ENCODE data around the gene LRTM2.

LRTM2 gene

GRCh38 chr12:1797991-1798640, 22.2 kb upstream of the LRTM2 start:
- no peak for DNase-seq

GRCh38 chr12:1798641-1799020, 21.7 kb upstream of the LRTM2 start:
- DNase-seq, result no peak

- no peak for DNase-seq
Measured at GRCh38 chr12:1799051-1799881, 21.1 kb upstream of the LRTM2 start.

DNA sequence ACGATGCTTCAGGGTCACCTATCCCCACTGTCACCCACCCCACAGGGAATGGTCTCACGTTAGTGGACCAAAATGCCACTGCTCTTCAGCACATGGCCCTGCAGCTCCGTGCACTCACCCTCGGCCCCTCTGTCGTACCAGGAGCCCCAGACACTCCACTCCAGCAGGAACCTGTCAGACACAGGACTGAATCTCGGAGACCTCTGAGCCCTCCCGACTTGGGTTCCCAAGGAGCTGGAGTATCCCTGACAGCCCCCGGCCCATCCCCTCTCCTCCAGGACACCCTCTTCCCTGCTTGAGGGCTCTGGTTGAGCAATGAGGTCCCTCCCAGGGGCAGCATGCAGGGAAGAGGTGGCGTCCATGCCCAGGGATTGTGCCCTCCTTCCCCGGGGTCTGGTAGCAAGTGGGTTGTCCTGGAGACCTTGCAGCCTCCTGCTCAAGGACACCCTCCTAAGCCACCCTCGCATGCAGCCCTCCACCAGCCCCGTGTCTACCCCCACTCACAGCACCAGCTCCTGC, 20.4 kb upstream of the LRTM2 start:
- no peak for DNase-seq

DNA sequence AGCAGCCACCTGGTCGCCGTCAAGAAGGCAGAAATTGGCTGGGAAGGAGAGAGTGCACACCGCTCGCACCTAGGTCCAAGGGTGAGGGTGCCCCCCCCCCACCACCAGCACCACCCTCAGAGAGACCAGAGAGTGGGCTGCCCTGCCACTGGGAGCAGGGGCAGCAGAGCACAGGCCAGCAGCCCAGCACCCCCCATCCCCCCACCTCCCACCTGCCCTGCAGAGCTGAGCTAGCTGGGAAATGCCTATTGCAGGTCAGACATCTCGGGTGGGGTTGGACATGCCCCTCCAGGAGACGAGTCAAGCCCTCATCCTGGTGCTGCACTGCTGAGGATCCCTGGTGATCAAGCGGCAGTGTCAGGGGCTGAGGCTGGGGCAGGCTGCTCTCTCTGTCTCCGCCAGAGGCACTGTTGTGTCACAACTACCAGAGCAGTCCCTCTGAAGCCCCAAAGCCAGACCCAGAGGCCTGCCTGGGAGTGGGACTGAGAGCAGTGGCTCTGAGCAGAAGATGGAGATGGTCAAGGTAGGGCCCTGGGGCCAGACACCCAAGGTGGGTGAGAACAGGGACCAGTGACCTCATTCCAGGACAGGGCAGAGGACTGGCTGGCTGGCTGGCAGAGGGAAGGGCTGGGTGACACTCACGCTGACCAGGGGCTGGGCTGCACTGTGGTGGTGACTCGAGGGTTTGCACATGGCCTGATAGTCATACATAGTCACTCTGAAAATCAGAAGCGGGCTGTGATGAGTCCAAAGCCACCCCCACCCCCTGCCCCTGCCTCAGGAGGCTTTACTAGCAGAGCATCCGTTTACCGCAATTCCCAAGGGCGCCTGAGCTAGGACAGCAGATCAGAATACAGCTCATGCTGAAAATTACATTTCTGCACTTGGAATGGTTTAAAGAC, 19.7 kb upstream of the LRTM2 start:
- DNase-seq, result no peak

- DNase-seq, result no peak
Measured at GRCh38 chr12:1801303-1801975, 18.9 kb upstream of the LRTM2 start.

DNA sequence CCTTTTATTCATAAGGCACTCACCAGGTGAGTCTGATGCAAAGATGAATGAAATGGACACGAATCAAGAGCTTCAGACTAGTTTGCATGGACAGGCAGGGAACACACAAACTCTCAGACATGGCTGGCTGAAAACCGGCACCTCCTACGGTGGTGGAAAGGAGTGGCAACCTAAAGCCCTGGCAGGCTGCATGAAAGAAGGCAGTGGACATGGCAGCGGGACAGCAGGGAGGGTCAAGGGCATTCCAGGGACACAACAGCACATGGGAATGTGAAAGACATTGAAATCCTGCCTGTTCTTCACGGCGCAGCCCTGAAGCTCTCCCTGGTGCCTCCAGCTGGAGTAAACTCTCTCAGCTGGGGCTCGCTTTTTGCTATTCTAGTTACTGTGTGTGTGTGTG, 16.6 kb upstream of the LRTM2 start:
- DNase-seq, result no peak

GRCh38 chr12:1804545-1805332, 15.6 kb upstream of the LRTM2 start:
- peak; percentile 56 for DNase-seq

DNA sequence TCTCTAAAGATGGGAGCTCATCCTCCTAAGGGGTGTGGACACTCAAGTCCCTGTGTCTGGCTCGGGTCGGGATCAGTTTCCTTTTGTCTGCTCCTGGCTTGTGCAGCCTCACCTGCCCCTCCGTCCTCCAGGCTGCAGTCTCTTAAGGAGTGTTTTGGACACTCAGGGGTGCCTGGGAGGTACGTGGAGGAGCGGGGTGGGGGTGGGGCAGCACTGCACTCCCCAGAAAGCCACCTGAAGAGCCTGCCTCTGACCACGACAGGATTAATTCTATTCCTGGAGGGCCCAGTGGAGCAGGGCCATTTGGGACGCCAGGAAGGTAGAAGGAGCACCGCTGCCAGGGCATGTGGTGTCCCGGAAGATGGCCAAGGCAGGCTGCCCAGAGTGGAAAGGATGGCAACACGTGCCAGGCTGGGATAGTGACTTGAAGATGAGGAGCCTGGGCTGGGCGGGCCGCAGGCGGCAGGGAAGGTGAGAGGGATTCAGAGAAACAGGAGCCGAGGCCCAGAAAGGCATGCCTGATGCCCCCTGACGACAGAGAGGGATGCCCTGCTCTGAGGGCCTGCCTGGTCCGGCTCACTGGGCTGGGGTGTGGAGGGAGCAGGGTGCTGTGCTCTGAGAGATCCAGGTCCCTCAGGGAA, 14.8 kb upstream of the LRTM2 start:
- no peak for DNase-seq

GRCh38 chr12:1806301-1807086, 13.9 kb upstream of the LRTM2 start:
- DNase-seq, result no peak

DNA sequence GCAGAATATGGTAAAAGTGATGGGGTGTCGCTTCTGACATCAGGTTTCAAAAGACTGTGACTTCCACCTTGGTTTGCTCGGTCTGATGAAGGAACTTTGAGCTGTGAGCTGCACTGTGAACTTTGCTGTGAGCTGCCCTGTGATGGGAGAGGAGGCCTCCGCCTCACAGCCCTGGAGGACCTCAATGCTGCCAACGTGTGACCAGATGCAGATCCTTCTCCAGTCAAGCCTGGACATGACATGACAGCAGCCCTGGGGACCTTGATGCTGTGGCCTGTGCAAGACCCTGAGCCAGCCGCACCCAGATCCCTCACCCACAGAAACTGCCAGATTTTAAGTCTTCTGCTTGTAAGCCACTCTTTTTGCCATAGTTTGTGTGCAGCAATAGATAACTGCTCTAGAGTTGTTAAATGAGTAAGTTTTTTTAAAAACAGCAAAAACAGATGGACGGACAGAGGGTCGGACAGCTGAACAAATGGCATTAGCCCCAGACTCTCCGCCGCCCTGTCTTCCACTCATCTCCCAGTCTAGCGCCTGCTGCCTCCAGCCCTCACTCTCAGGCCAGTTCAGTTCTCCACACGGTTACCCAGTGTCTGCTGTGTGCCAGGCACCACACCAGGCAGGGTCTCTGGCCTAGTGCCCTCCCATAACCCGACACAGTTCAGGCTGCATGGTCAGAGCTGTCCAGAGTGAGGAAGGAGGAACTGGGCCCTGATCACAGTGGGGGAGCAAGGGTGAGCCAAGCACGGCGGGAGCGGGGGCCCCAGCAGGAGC, 13.1 kb upstream of the LRTM2 start:
- DNase-seq, result no peak

DNA sequence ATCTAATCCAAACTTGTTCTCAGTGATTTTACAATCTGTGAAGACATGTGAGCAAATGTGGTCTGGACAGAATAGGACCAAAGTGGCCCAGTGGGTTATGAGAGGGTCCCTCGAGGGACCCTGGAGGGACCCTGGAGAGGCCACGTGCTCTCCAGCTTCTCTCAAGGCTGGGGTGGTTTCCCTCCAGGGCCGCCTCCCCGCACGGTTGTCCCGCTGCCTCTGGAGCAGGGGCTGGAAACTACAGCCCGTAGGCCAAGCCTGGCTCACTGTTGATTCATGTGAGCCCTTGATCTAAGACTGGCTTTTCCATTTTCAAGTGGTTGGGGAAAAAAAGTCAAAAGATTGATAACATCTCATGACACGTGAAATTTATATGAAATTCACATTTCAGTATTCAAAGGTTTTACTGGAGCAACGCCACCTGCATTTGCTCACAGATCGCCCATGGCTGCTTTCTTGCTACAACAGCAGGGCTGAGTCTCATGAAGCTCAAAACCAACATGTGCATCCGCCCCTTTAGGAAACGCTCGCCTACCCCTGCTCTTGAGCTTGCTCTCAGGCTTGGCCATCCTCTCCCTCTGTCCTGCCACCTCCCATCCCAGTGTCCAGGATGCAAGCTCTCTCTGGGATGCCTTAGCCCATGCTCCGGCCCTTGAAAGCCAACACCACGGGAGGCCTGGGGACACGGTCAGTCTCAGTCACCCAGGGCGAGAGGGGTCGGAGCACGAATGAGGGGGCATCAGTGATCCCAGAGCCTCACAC, 12.1 kb upstream of the LRTM2 start:
- no peak for DNase-seq

- no peak for DNase-seq
Measured at GRCh38 chr12:1808798-1809480, 11.4 kb upstream of the LRTM2 start.

DNA sequence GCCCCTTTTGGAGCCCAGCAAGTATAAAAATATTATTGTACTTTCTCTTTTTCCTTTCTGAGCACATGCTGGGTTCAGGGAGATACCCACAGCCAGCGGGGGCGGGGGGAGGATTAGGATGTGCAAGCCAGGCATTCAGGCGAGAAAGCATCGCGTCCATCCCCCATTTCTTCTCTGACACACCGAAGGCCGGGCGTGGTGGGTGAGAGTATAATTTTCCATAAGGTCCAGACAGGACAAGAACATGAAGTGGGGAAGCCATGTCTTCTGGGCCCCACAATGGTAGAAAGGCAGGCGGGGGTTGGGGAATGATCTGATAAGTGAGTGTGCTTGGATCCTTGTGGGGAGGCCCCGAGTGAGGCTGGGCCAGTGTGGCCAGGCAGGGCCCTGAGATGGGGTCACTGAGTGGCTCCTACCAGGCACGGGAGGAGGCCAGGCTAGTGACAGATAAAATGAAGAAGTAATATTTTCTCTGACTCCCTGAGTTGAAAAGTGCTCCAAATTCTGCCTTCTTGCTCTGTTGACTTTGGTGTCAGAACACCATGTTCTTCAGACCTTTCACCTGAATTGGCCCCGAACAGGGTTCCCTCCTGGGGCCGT, 10.7 kb upstream of the LRTM2 start:
- no peak for DNase-seq

DNA sequence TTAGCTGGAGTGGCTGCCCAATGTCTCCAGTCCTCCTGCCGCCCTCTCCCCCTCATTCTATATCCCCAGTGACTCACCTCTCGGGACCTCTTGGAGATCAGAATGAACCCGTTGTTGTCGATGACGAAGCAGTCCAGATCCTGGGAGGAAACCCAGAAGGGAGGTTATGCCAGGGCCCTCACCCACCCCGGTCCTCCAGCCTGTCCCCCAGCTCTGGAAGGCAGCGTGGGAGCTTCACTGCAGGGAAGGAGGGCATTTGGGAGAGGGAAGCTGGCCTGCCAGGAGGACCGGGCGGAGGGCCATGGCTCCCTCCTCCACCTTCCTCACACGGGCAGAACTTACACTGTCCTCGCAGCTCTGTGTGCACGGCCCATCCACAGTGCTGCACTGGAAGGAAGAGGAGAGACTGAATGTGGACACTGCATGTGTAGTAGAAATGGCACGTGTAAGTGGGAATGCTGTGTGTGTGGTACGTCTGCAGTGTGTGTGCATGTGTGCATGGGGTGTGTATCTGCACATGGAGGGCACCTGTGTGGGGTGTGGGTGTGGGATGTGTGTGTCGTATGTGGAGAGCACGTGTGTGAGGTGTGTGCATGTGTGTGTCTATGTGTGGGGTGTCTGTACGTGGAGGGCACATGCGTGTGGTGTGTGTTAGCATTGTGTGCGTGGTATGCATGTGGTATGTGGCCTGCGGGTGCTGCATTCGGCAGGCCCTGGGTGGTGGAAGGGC, 10.0 kb upstream of the LRTM2 start:
- no peak for DNase-seq

GRCh38 chr12:1810931-1811280, 9.5 kb upstream of the LRTM2 start:
- DNase-seq, result no peak

Measured in right kidney (tissue), 1 donor.